Activated CD8-positive, alpha-beta memory T cell treated with anti-CD3 and anti-CD28 coated beads, Interleukin-2, amount 10 ng/mL, durations not matched to agents 7 days and 5 days (primary cell): ENCODE data around the gene OGG1. TPM values are rescaled to one million over a fixed set of nuclear protein-coding genes. Genes with fewer than 3 reads are reported as not detected.

Experiments
- ATAC-seq: fragments of 150-1000 bp; cut with Tn5 transposase; one replicate; pipeline ENCODE4 v1.10.0; 2021; ENCODE audit warnings: moderate library complexity
- CTCF ChIA-PET: fragments of 350-600 bp; sonication (Branson Sonifier 250); formaldehyde crosslinking; loops from one replicate; lab custom pipeline; 2021; ENCODE audit warnings: antibody characterized with exemption; lab: Charles Lee
- DNase-seq: peaks from one replicate; pipeline ENCODE4 v3.0.0-alpha.2; 2020
- H3K27ac Mint-ChIP-seq: one replicate; pipeline ENCODE4 v1.8.0; 2021; ENCODE audit warnings: mild to moderate bottlenecking, mixed read lengths
- H3K27me3 Mint-ChIP-seq: one replicate; pipeline ENCODE4 v1.8.0; 2021; ENCODE audit warnings: mixed read lengths
- H3K36me3 Mint-ChIP-seq: one replicate; pipeline ENCODE4 v1.8.0; 2021; ENCODE audit warnings: mild to moderate bottlenecking, mixed read lengths
- H3K4me1 Mint-ChIP-seq: one replicate; pipeline ENCODE4 v1.8.0; 2021; ENCODE audit warnings: mixed read lengths
- H3K4me3 Mint-ChIP-seq: one replicate; pipeline ENCODE4 v1.8.0; 2021; ENCODE audit warnings: mild to moderate bottlenecking, moderate library complexity, mixed read lengths
- H3K9me3 Mint-ChIP-seq: one replicate; pipeline ENCODE4 v1.8.0; 2022; ENCODE audit warnings: low read depth, mixed read lengths
- total RNA-seq, 2 experiments: library from RNA; stranded (reverse); gene quantifications; one replicate each; pipeline ENCODE4 v1.2.3, GENCODE V29; 2021

Gene OGG1
- total RNA-seq, 2 experiments from 2014 or later = 32.1 to 34.5 TPM

- H3K27me3 Mint-ChIP-seq = no peaks in the 10 kb centered on the region
- H3K4me1 Mint-ChIP-seq = peaks cover 60% of the 10 kb centered on the region
- DNase-seq (peak; percentile 86), ATAC-seq (peak; percentile 2)
- peak overlapping the region; percentile 84 for H3K27ac Mint-ChIP-seq
- CTCF ChIA-PET = interaction anchor here (1.0 to 2.6 kb wide), 5 partner anchors 16 to 77 kb away, joined by 4 to 12 read pairs (median 7); partner anchors contain the start of genes ARPC4, OGG1, TADA3 and TTLL3
- H3K4me3 Mint-ChIP-seq = peak overlapping the region; percentile 80
- peaks cover 27% of the 10 kb centered on the region for H3K36me3 Mint-ChIP-seq
- H3K9me3 Mint-ChIP-seq = no peaks in the 10 kb centered on the region
Measured at GRCh38 chr3:9732080-9732739, 17.5 kb upstream of the OGG1 start.

GRCh38 chr3:9732740-9733115, 17.0 kb upstream of the OGG1 start:
- Mint-ChIP-seq H3K36me3 (peaks cover 27% of the 10 kb centered on the region), H3K4me3 (peak overlapping the region; percentile 80), H3K27me3 (no peaks in the 10 kb centered on the region), H3K27ac (peak overlapping the region; percentile 84), H3K4me1 (peaks cover 57% of the 10 kb centered on the region), H3K9me3 (no peaks in the 10 kb centered on the region)
- CTCF ChIA-PET = interaction anchor here (1.0 to 2.6 kb wide), 6 partner anchors 16 to 108 kb away, joined by 3 to 12 read pairs (median 6); partner anchors contain the start of genes ARPC4, OGG1, TADA3 and TTLL3
- DNase-seq (no peak), ATAC-seq (no peak)

GRCh38 chr3:9736831-9737230, 12.9 kb upstream of the OGG1 start:
- ATAC-seq (no peak), DNase-seq (no peak)
- Mint-ChIP-seq H3K4me1 (peaks cover 49% of the 10 kb centered on the region), H3K9me3 (no peaks in the 10 kb centered on the region), H3K27ac (peak overlapping the region; percentile 8), H3K27me3 (no peaks in the 10 kb centered on the region), H3K36me3 (peaks cover 48% of the 10 kb centered on the region), H3K4me3 (no peak overlapping the region)
- CTCF ChIA-PET = interaction anchor here (1.4 to 3.9 kb wide), 3 partner anchors 10 to 383 kb away, joined by 4 to 16 read pairs (median 7); partner anchors contain the start of genes ARPC4 and TADA3

- Mint-ChIP-seq H3K4me1 (peaks cover 30% of the 10 kb centered on the region), H3K27me3 (no peaks in the 10 kb centered on the region), H3K36me3 (peaks cover 48% of the 10 kb centered on the region), H3K27ac (no peak overlapping the region), H3K9me3 (no peaks in the 10 kb centered on the region), H3K4me3 (no peak overlapping the region)
- DNase-seq (no peak), ATAC-seq (no peak)
- CTCF ChIA-PET = interaction anchor here (3.9 kb wide), 1 partner anchor 12 kb away, joined by 16 read pairs; no protein-coding TSS in a partner anchor
Measured at GRCh38 chr3:9739181-9739580, 10.6 kb upstream of the OGG1 start.

GRCh38 chr3:9742560-9742959, 7.2 kb upstream of the OGG1 start:
- DNase-seq (no peak), ATAC-seq (no peak)
- Mint-ChIP-seq H3K36me3 (peaks cover 54% of the 10 kb centered on the region), H3K9me3 (no peaks in the 10 kb centered on the region), H3K27ac (no peak overlapping the region), H3K27me3 (no peaks in the 10 kb centered on the region), H3K4me3 (no peak overlapping the region), H3K4me1 (peaks cover 30% of the 10 kb centered on the region)
- CTCF ChIA-PET = no interaction called here

- Mint-ChIP-seq H3K27ac (no peak overlapping the region), H3K36me3 (peaks cover 56% of the 10 kb centered on the region), H3K27me3 (no peaks in the 10 kb centered on the region), H3K9me3 (no peaks in the 10 kb centered on the region), H3K4me1 (peaks cover 26% of the 10 kb centered on the region), H3K4me3 (no peak overlapping the region)
- ATAC-seq (no peak), DNase-seq (no peak)
- CTCF ChIA-PET = no interaction called here
Measured at GRCh38 chr3:9743548-9743947, 6.2 kb upstream of the OGG1 start.

GRCh38 chr3:9744162-9744561, 5.6 kb upstream of the OGG1 start:
- Mint-ChIP-seq H3K4me3 (no peak overlapping the region), H3K27me3 (no peaks in the 10 kb centered on the region), H3K36me3 (peaks cover 57% of the 10 kb centered on the region), H3K4me1 (peaks cover 31% of the 10 kb centered on the region), H3K9me3 (no peaks in the 10 kb centered on the region), H3K27ac (no peak overlapping the region)
- no peak for DNase-seq
- ATAC-seq = no peak
- CTCF ChIA-PET = interaction anchor here (0.5 to 1.2 kb wide), 2 partner anchors 13 to 244 kb away, joined by 3 read pairs; partner anchors contain the start of gene BRPF1

GRCh38 chr3:9745521-9745920, 4.2 kb upstream of the OGG1 start:
- DNase-seq (no peak), ATAC-seq (no peak)
- Mint-ChIP-seq H3K9me3 (no peaks in the 10 kb centered on the region), H3K27me3 (no peaks in the 10 kb centered on the region), H3K4me3 (no peak overlapping the region), H3K4me1 (peaks cover 38% of the 10 kb centered on the region), H3K27ac (peak overlapping the region; percentile 54), H3K36me3 (peaks cover 50% of the 10 kb centered on the region)
- CTCF ChIA-PET = interaction anchor here (0.8 to 1.2 kb wide), 2 partner anchors 14 to 47 kb away, joined by 3 read pairs; partner anchors contain the start of genes ARPC4, BRPF1 and TADA3

GRCh38 chr3:9746330-9746729, 3.4 kb upstream of the OGG1 start:
- Mint-ChIP-seq H3K27me3 (no peaks in the 10 kb centered on the region), H3K36me3 (peaks cover 51% of the 10 kb centered on the region), H3K27ac (peak overlapping the region; percentile 54), H3K9me3 (no peaks in the 10 kb centered on the region), H3K4me3 (no peak overlapping the region), H3K4me1 (peaks cover 45% of the 10 kb centered on the region)
- no peak for ATAC-seq
- CTCF ChIA-PET = no interaction called here
- peak; percentile 65 for DNase-seq

- H3K27ac Mint-ChIP-seq = no peak overlapping the region
- H3K9me3 Mint-ChIP-seq = no peaks in the 10 kb centered on the region
- no peak for DNase-seq
- ATAC-seq = no peak
- peaks cover 54% of the 10 kb centered on the region for H3K4me1 Mint-ChIP-seq
- H3K4me3 Mint-ChIP-seq = no peak overlapping the region
- CTCF ChIA-PET = no interaction called here
- peaks cover 57% of the 10 kb centered on the region for H3K36me3 Mint-ChIP-seq
- H3K27me3 Mint-ChIP-seq = no peaks in the 10 kb centered on the region
Measured at GRCh38 chr3:9747267-9747666, 2.5 kb upstream of the OGG1 start.

- no peak overlapping the region for H3K4me3 Mint-ChIP-seq
Measured at GRCh38 chr3:9748031-9748430, 1.7 kb upstream of the OGG1 start.

GRCh38 chr3:9749296-9749644, 482 bp upstream of the OGG1 start:
- no peaks in the 10 kb centered on the region for H3K9me3 Mint-ChIP-seq
- peaks cover 60% of the 10 kb centered on the region for H3K4me1 Mint-ChIP-seq
- no peak for DNase-seq
- no peaks in the 10 kb centered on the region for H3K27me3 Mint-ChIP-seq
- CTCF ChIA-PET = interaction anchor here (1.0 to 2.2 kb wide), 8 partner anchors 17 to 245 kb away, joined by 3 to 7 read pairs (median 5); partner anchors contain the start of genes ARPC4, BRPF1 and TADA3
- peak overlapping the region; percentile 94 for H3K4me3 Mint-ChIP-seq
- no peak for ATAC-seq
- peaks cover 50% of the 10 kb centered on the region for H3K36me3 Mint-ChIP-seq
- H3K27ac Mint-ChIP-seq = peak overlapping the region; percentile 91

More at GRCh38 chr3:9748031-9748430, 1.7 kb upstream of the OGG1 start:
- Mint-ChIP-seq H3K36me3 (peaks cover 57% of the 10 kb centered on the region), H3K4me1 (peaks cover 54% of the 10 kb centered on the region), H3K9me3 (no peaks in the 10 kb centered on the region), H3K27me3 (no peaks in the 10 kb centered on the region), H3K27ac (no peak overlapping the region)
- CTCF ChIA-PET = interaction anchor here (1.3 to 2.1 kb wide), 2 partner anchors 16 to 33 kb away, joined by 4 to 7 read pairs; no protein-coding TSS in a partner anchor
- no peak for DNase-seq
- ATAC-seq = no peak

GRCh38 chr3:9750556-9751411, 1.0 kb downstream of the OGG1 start:
- no peak for ATAC-seq
- peak overlapping the region; percentile 94 for H3K4me3 Mint-ChIP-seq
- DNase-seq = peak; percentile 52
- H3K9me3 Mint-ChIP-seq = no peaks in the 10 kb centered on the region
- H3K36me3 Mint-ChIP-seq = peaks cover 46% of the 10 kb centered on the region
- no peaks in the 10 kb centered on the region for H3K27me3 Mint-ChIP-seq
- H3K27ac Mint-ChIP-seq = peak overlapping the region; percentile 91
- CTCF ChIA-PET = interaction anchor here (0.7 to 2.2 kb wide), 5 partner anchors 19 to 53 kb away, joined by 3 to 7 read pairs (median 4); partner anchors contain the start of genes ARPC4, CAMK1 and TADA3
- H3K4me1 Mint-ChIP-seq = peaks cover 59% of the 10 kb centered on the region
